H9 (cell line): ENCODE measurements around the gene PDGFB. TPM values are rescaled to one million over a fixed set of nuclear protein-coding genes. Genes with fewer than 3 reads are reported as not detected.

Experiments
- DNase-seq: peaks from one replicate; pipeline ENCODE4 v3.0.0-alpha.2; 2017
- H2AFZ ChIP-seq: one replicate; pipeline ENCODE4 v1.6.1; 2013; ENCODE audit warnings: mild to moderate bottlenecking, low read length, control low read depth, moderate library complexity
- H2AK5ac ChIP-seq: 2 replicates; pipeline ENCODE4 v1.6.1; 2013; ENCODE audit warnings: low read length, control low read depth, mixed read lengths; ENCODE audit not compliant: insufficient read length
- H2BK120ac ChIP-seq: one replicate; pipeline ENCODE4 v1.6.1; 2013; ENCODE audit warnings: low read depth, mild to moderate bottlenecking, low read length, control low read depth, inconsistent platforms; ENCODE audit not compliant: poor library complexity, severe bottlenecking
- H2BK12ac ChIP-seq: 2 replicates; pipeline ENCODE4 v1.6.1; 2013; ENCODE audit warnings: low read length, control low read depth, mixed read lengths, low read depth; ENCODE audit not compliant: insufficient read length
- H2BK15ac ChIP-seq: 2 replicates; pipeline ENCODE4 v1.6.1; 2013; ENCODE audit warnings: low read depth, low read length, control low read depth
- H2BK20ac ChIP-seq: one replicate; pipeline ENCODE4 v1.6.1; 2013; ENCODE audit warnings: low read depth, mild to moderate bottlenecking, low read length, control low read depth, inconsistent platforms; ENCODE audit not compliant: poor library complexity, severe bottlenecking
- H2BK5ac ChIP-seq: 2 replicates; pipeline ENCODE4 v1.6.1; 2013; ENCODE audit warnings: low read length, control low read depth, mixed read lengths; ENCODE audit not compliant: insufficient read length
- H3K14ac ChIP-seq: 2 replicates; pipeline ENCODE4 v1.6.1; 2013; ENCODE audit warnings: low read length, control low read depth; ENCODE audit not compliant: insufficient read depth
- H3K18ac ChIP-seq: 2 replicates; pipeline ENCODE4 v1.6.1; 2013; ENCODE audit warnings: low read depth, mild to moderate bottlenecking, mixed read lengths, low read length, control low read depth; ENCODE audit not compliant: insufficient read length
- H3K23ac ChIP-seq: 2 replicates; pipeline ENCODE4 v1.6.1; 2013; ENCODE audit warnings: low read length, control low read depth, mixed read lengths, low read depth; ENCODE audit not compliant: insufficient read length
- H3K23me2 ChIP-seq: 2 replicates; pipeline ENCODE4 v1.6.1; 2013; ENCODE audit warnings: low read depth, mild to moderate bottlenecking, mixed read lengths, low read length, control low read depth; ENCODE audit not compliant: insufficient read length, poor library complexity, severe bottlenecking
- H3K27ac ChIP-seq: 2 replicates; pipeline ENCODE4 v1.5.1; 2013; ENCODE audit warnings: low read length, control low read depth, mixed read lengths, low read depth; ENCODE audit not compliant: insufficient read length
- H3K27me3 ChIP-seq: 2 replicates; pipeline ENCODE4 v1.6.1; 2013; ENCODE audit warnings: low read length, control low read depth, inconsistent platforms; ENCODE audit not compliant: insufficient read depth
- H3K4ac ChIP-seq: 2 replicates; pipeline ENCODE4 v1.6.1; 2013; ENCODE audit warnings: low read depth, mild to moderate bottlenecking, control low read depth, inconsistent platforms, low read length, moderate library complexity
- H3K4me1 ChIP-seq: 2 replicates; pipeline ENCODE4 v1.6.1; 2013; ENCODE audit warnings: low read length, control low read depth, inconsistent platforms; ENCODE audit not compliant: insufficient read depth
- H3K4me2 ChIP-seq: 2 replicates; pipeline ENCODE4 v1.6.1; 2013; ENCODE audit warnings: low read length, control low read depth, mixed read lengths; ENCODE audit not compliant: insufficient read length, insufficient read depth
- H3K56ac ChIP-seq: 2 replicates; pipeline ENCODE4 v1.6.1; 2013; ENCODE audit warnings: low read depth, mild to moderate bottlenecking, mixed read lengths, low read length, control low read depth; ENCODE audit not compliant: insufficient read length
- H3K79me1 ChIP-seq: 2 replicates; pipeline ENCODE4 v1.6.1; 2013; ENCODE audit warnings: low read depth, mild to moderate bottlenecking, moderate library complexity, low read length, control low read depth, inconsistent platforms; ENCODE audit not compliant: insufficient read depth, poor library complexity, severe bottlenecking
- H3K79me2 ChIP-seq: 2 replicates; pipeline ENCODE4 v1.6.1; 2013; ENCODE audit warnings: low read length, control low read depth, inconsistent platforms; ENCODE audit not compliant: insufficient read depth
- H3K9ac ChIP-seq: 2 replicates; pipeline ENCODE4 v1.6.1; 2013; ENCODE audit warnings: low read length, control low read depth, mixed read lengths; ENCODE audit not compliant: insufficient read length; ENCODE audit errors: extremely low read depth
- H3K9me3 ChIP-seq: one replicate; pipeline ENCODE4 v1.6.1; 2013; ENCODE audit warnings: low read depth, low read length, inconsistent platforms; ENCODE audit not compliant: control insufficient read depth
- H3T11ph ChIP-seq: one replicate; pipeline ENCODE4 v1.6.1; 2013; ENCODE audit warnings: mild to moderate bottlenecking, low read length, control low read depth, inconsistent platforms
- H4K20me1 ChIP-seq: one replicate; pipeline ENCODE4 v1.6.1; 2013; ENCODE audit not compliant: control insufficient read depth, insufficient read length, insufficient read depth
- H4K5ac ChIP-seq: 2 replicates; pipeline ENCODE4 v1.6.1; 2013; ENCODE audit warnings: low read depth, mild to moderate bottlenecking, mixed read lengths, low read length, control low read depth; ENCODE audit not compliant: insufficient read length
- H4K8ac ChIP-seq: replicated peaks from 2 replicates; pipeline ENCODE4 v1.6.1; 2013; ENCODE audit warnings: low read length, control low read depth, mixed read lengths, low read depth; ENCODE audit not compliant: insufficient read length
- H4K91ac ChIP-seq: 2 replicates; pipeline ENCODE4 v1.6.1; 2013; ENCODE audit warnings: low read depth, mild to moderate bottlenecking, moderate library complexity, mixed read lengths, low read length, control low read depth; ENCODE audit not compliant: insufficient read length
- H3K27ac Mint-ChIP-seq, 3 experiments: 2 replicates in 2 of 3; 3 replicates in 1 of 3; pipeline ENCODE4 v1.8.0; 2020 to 2021; ENCODE audit warnings: mixed read lengths in 3 of 3, mild to moderate bottlenecking in 1 of 3, moderate library complexity in 1 of 3
- H3K27me3 Mint-ChIP-seq: 2 replicates; pipeline ENCODE4 v1.8.0; 2021; ENCODE audit warnings: low read depth, mild to moderate bottlenecking, moderate library complexity, mixed read lengths
- H3K36me3 Mint-ChIP-seq, 3 experiments: 2 replicates in 2 of 3; 3 replicates in 1 of 3; pipeline ENCODE4 v1.8.0; 2020 to 2021; ENCODE audit warnings: low read depth in 3 of 3, mixed read lengths in 3 of 3; ENCODE audit not compliant: insufficient read depth in 1 of 3
- H3K4me1 Mint-ChIP-seq, 2 experiments: 2 replicates each; pipeline ENCODE4 v1.8.0; 2020; ENCODE audit warnings: mixed read lengths in 2 of 2
- H3K4me3 Mint-ChIP-seq, 2 experiments: 2 replicates in 1 of 2; 3 replicates in 1 of 2; pipeline ENCODE4 v1.8.0; 2020 to 2021; ENCODE audit warnings: mild to moderate bottlenecking in 2 of 2, mixed read lengths in 2 of 2, moderate library complexity in 1 of 2
- H3K9me3 Mint-ChIP-seq, 2 experiments: 2 replicates in 1 of 2; 3 replicates in 1 of 2; pipeline ENCODE4 v1.8.0; 2020; ENCODE audit warnings: mild to moderate bottlenecking in 2 of 2, mixed read lengths in 2 of 2, moderate library complexity in 1 of 2
- WGBS: extraction: QIAGEN DNeasy Blood & Tissue Kit; methylation state at CpG from one replicate; pipeline ENCODE4 v1.1.7; 2013; ENCODE audit warnings: missing lambda C conversion rate, low lambda C conversion rate, mixed read lengths; ENCODE audit not compliant: insufficient read length; ENCODE audit errors: extremely low coverage; 5-methylcytosine and 5-hydroxymethylcytosine counted together
- total RNA-seq: library from RNA; stranded (reverse); gene quantifications from 2 replicates; pipeline ENCODE4 v1.2.1, GENCODE V29; 2021
- TF ChIP-seq, protein P1 (sequence below): fragments of 200-600 bp; sonication (generic); conservative IDR thresholded peaks from 3 replicates; pipeline ENCODE4 v1.8.0; 2021; ENCODE audit warnings: antibody characterized with exemption, mild to moderate bottlenecking

PDGFB gene
- total RNA-seq, 1 experiment from 2014 or later, result 6.1 TPM

DNA sequence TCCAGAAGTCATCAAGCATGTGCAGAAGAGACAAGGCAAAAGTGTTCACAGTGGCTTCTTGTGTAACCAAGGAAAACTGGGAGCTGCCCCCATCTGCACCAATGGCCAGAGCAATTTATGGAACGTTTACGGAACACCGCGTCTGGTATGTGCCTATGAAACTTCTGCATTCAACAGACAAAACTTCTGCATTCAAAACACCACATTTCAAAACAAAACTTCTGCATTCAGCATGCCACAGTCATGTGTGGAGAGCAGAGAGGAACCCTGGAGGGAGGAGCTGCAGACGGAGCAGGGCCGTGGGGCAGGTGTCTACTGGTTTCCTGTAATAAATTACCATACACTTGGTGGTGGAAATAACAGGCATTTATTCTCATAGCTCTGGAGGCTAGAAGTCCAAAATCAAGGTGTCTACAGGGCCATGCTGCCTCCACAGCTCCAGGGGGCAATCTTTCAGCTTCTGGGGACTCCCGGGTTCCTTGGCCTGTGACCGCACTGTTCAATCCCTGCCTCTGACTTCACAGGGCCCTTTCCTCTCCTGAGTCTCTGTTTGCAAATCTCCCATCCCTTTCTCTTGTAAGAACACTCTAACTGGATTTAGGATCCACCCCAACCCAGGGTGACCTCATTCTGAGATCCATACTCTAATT is 42.4 kb upstream of the PDGFB start:
- H2AK5ac ChIP-seq, result no peak overlapping the region
- H3K9me3 ChIP-seq, result no peaks in the 10 kb centered on the region
- no peak overlapping the region for H3K27ac ChIP-seq
- H4K5ac ChIP-seq, result no peak overlapping the region
- H3K4ac ChIP-seq, result no peak overlapping the region
- Mint-ChIP-seq H3K27ac (no peak overlapping the region), H3K4me1 (peaks cover 8 to 13% of the 10 kb centered on the region in 2 experiments), H3K4me3 (no peak overlapping the region), H3K9me3 (peaks cover 0 to 4% of the 10 kb centered on the region in 2 experiments; a peak in 2 of 5 replicates), H3K36me3 (no peaks in the 10 kb centered on the region), H3K27me3 (peaks cover 7% of the 10 kb centered on the region)
- H3K23ac ChIP-seq, result no peak overlapping the region
- no peak overlapping the region for H2BK5ac ChIP-seq
- no peak overlapping the region for H2AFZ ChIP-seq
- H2BK20ac ChIP-seq, result no peak overlapping the region
- H3K56ac ChIP-seq, result no peak overlapping the region
- H3K79me1 ChIP-seq, result no peaks in the 10 kb centered on the region
- no peak overlapping the region for H3K9ac ChIP-seq
- TF ChIP-seq, protein P1, sequence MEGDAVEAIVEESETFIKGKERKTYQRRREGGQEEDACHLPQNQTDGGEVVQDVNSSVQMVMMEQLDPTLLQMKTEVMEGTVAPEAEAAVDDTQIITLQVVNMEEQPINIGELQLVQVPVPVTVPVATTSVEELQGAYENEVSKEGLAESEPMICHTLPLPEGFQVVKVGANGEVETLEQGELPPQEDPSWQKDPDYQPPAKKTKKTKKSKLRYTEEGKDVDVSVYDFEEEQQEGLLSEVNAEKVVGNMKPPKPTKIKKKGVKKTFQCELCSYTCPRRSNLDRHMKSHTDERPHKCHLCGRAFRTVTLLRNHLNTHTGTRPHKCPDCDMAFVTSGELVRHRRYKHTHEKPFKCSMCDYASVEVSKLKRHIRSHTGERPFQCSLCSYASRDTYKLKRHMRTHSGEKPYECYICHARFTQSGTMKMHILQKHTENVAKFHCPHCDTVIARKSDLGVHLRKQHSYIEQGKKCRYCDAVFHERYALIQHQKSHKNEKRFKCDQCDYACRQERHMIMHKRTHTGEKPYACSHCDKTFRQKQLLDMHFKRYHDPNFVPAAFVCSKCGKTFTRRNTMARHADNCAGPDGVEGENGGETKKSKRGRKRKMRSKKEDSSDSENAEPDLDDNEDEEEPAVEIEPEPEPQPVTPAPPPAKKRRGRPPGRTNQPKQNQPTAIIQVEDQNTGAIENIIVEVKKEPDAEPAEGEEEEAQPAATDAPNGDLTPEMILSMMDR, result no peak
- H3T11ph ChIP-seq, result no peak overlapping the region
- H4K8ac ChIP-seq, result no peak overlapping the region
- H4K20me1 ChIP-seq, result no peaks in the 10 kb centered on the region
- H3K4me2 ChIP-seq, result no peak overlapping the region
- no peaks in the 10 kb centered on the region for H3K4me1 ChIP-seq
- H2BK12ac ChIP-seq, result no peak overlapping the region
- H4K91ac ChIP-seq, result no peak overlapping the region
- no peaks in the 10 kb centered on the region for H3K27me3 ChIP-seq
- H3K79me2 ChIP-seq, result no peaks in the 10 kb centered on the region
- H2BK120ac ChIP-seq, result no peak overlapping the region
- H2BK15ac ChIP-seq, result no peak overlapping the region
- no peak overlapping the region for H3K14ac ChIP-seq
- DNase-seq, result no peak
- no peaks in the 10 kb centered on the region for H3K23me2 ChIP-seq
- no CpG with 5 or more reads among the region's 8 CpGs for WGBS
- no peak overlapping the region for H3K18ac ChIP-seq
